Body of pancreas (tissue), 4 donors: Measurements from ENCODE around the gene NLRP12.

Experiments used
- POLR2A ChIP-seq, 3 donors: fragments of 450-650 bp; IDR thresholded peaks; one replicate each; pipeline ENCODE4 v1.6.1; 2016; ENCODE audit warnings: antibody characterized with exemption in 3 of 3, mild to moderate bottlenecking in 2 of 3
- TF ChIP-seq, protein P1 (sequence below), 7 experiments: fragments of 450-650 bp in 4 of 7; fragments of 200-600 bp in 3 of 7; sonication (generic) in 3 of 7; IDR thresholded peaks; one replicate each; pipeline ENCODE4 v1.5.1; 2016 to 2019; ENCODE audit warnings: antibody characterized with exemption in 7 of 7

DNA sequence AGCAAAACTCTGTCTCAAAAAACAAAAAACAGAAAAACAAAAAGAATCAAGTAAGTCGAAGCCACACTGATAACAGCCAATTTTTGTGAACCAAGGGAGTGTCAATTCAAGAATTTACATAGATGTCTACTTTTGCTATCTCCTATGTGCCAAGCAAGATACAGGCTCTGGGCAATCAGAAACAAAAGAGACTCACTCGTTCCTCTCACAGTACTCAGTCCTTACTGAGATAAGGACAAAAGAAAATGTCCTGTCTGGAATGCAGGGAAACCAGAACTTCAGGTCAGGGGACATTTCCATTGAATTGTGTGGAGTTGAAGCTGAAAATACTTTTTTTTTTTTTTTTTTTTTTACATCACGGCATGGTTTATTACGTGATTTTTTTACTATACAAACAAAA lies 53.0 kb downstream of the NLRP12 start:
- TF ChIP-seq, protein P1, sequence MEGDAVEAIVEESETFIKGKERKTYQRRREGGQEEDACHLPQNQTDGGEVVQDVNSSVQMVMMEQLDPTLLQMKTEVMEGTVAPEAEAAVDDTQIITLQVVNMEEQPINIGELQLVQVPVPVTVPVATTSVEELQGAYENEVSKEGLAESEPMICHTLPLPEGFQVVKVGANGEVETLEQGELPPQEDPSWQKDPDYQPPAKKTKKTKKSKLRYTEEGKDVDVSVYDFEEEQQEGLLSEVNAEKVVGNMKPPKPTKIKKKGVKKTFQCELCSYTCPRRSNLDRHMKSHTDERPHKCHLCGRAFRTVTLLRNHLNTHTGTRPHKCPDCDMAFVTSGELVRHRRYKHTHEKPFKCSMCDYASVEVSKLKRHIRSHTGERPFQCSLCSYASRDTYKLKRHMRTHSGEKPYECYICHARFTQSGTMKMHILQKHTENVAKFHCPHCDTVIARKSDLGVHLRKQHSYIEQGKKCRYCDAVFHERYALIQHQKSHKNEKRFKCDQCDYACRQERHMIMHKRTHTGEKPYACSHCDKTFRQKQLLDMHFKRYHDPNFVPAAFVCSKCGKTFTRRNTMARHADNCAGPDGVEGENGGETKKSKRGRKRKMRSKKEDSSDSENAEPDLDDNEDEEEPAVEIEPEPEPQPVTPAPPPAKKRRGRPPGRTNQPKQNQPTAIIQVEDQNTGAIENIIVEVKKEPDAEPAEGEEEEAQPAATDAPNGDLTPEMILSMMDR (IDR thresholded peaks at IDR 0.05), result no peak
- no peak for TF ChIP-seq POLR2A (IDR thresholded peaks at IDR 0.05)
